HepG2 (cell line): Measurements from ENCODE around the gene FAM131C. TPM values are rescaled to one million over a fixed set of nuclear protein-coding genes. Genes with fewer than 3 reads are reported as not detected.

Experiments
- BCL6 ChIP-seq: IDR thresholded peaks from 2 replicates; pipeline ENCODE4 v1.6.1; 2016; ENCODE audit warnings: missing genetic modification reagents, missing compliant biosample characterization
- ELF1 ChIP-seq: sonication (generic); formaldehyde crosslinking; IDR thresholded peaks from 2 replicates; pipeline ENCODE4 v1.4.0; 2020; ENCODE audit warnings: missing genetic modification reagents
- FIP1L1 ChIP-seq: fragments of 200-400 bp; formaldehyde crosslinking; IDR thresholded peaks from 2 replicates; pipeline ENCODE4 v1.6.1; 2018; ENCODE audit warnings: low read depth, mild to moderate bottlenecking, low read length, moderate library complexity, borderline replicate concordance; ENCODE audit not compliant: insufficient read depth
- GATA4 ChIP-seq: sonication (generic); IDR thresholded peaks from 2 replicates; pipeline ENCODE4 v1.6.1; 2016; ENCODE audit warnings: antibody characterized with exemption, low read depth, borderline replicate concordance
- KDM5A ChIP-seq: fragments of 200-600 bp; sonication (generic); IDR thresholded peaks from 2 replicates; pipeline ENCODE4 v1.7.0; 2018; ENCODE audit warnings: antibody characterized with exemption, mild to moderate bottlenecking, low read length, borderline replicate concordance
- MAFF ChIP-seq: IDR thresholded peaks from 2 replicates; pipeline ENCODE4 v1.6.1; 2011; ENCODE audit warnings: low read depth, low read length, improper control_type of control experiment
- MLX ChIP-seq: IDR thresholded peaks from 2 replicates; pipeline ENCODE4 v1.6.1; 2016
- MYPOP ChIP-seq: sonication (generic); formaldehyde crosslinking; IDR thresholded peaks from 2 replicates; pipeline ENCODE4 v1.8.1; 2023; ENCODE audit warnings: mild to moderate bottlenecking, moderate library complexity, missing genetic modification reagents
- NFAT5 ChIP-seq: sonication (generic); formaldehyde crosslinking; IDR thresholded peaks from 2 replicates; pipeline ENCODE4 v1.4.0; 2020; ENCODE audit warnings: missing genetic modification reagents
- NR0B2 ChIP-seq: sonication (generic); formaldehyde crosslinking; IDR thresholded peaks from 2 replicates; pipeline ENCODE4 v1.4.0; 2020; ENCODE audit warnings: mild to moderate bottlenecking, missing genetic modification reagents
- PAWR ChIP-seq: sonication (generic); formaldehyde crosslinking; IDR thresholded peaks from 2 replicates; pipeline ENCODE4 v1.4.0; 2020; ENCODE audit warnings: missing genetic modification reagents, mild to moderate bottlenecking, borderline replicate concordance
- POLR2AphosphoS5 ChIP-seq: IDR thresholded peaks from 2 replicates; pipeline ENCODE4 v1.6.1; 2012; ENCODE audit warnings: low read depth, low read length
- RCOR2 ChIP-seq: IDR thresholded peaks from 2 replicates; pipeline ENCODE4 v1.6.1; 2016; ENCODE audit warnings: missing biosample characterization, missing genetic modification reagents
- ZBTB46 ChIP-seq: sonication (generic); formaldehyde crosslinking; IDR thresholded peaks from 2 replicates; pipeline ENCODE4 v1.4.0; 2020; ENCODE audit warnings: mild to moderate bottlenecking, missing genetic modification reagents, borderline replicate concordance
- ZNF770 ChIP-seq: sonication (generic); formaldehyde crosslinking; IDR thresholded peaks from 2 replicates; pipeline ENCODE4 v1.5.0; 2020; ENCODE audit warnings: mild to moderate bottlenecking, missing genetic modification reagents
- ZNF878 ChIP-seq: sonication (generic); formaldehyde crosslinking; IDR thresholded peaks from 2 replicates; pipeline ENCODE4 v1.8.1; 2023; ENCODE audit warnings: mild to moderate bottlenecking, missing genetic modification reagents, moderate library complexity
- polyA plus RNA-seq, 8 experiments: library from polyadenylated mRNA; depleted of rRNA in 3 of 8; stranded (reverse) in 7 of 8; unstranded in 1 of 8; fragments of >200 nt; fragmentation: Illumina TruSeq in 4 of 8; extraction: Trizol in 4 of 8; gene quantifications; 2 replicates each; pipeline versions ENCODE4 v1.2.1 to v1.2.3, GENCODE V29; 2011 to 2016; ENCODE audit warnings: low read depth in 4 of 8, missing spikeins in 1 of 8, mixed read lengths in 1 of 8; ENCODE audit not compliant: insufficient read depth in 1 of 8
- total RNA-seq, 5 experiments: library from RNA; depleted of rRNA; stranded (reverse); fragments of >200 nt; fragmentation: Illumina TruSeq; extraction: Trizol; gene quantifications; 2 replicates each; pipeline ENCODE4 v1.2.3, GENCODE V29; 2016; ENCODE audit warnings: low read depth in 1 of 5

Gene FAM131C
- total and polyA plus RNA-seq, 2 of the 13 experiments (the other 11 are each of a cell fraction or from before 2014, with no cell fraction given), result 0.07 TPM; not detected in 1

GRCh38 chr1:16112596-16113555 lies 39.4 kb upstream of the FAM131C start (continued):
- TF ChIP-seq ZNF878 (0 out of 2 replicates have a peak, but pooled peaks have one; percentile 61), GATA4 (no peak), MAFF (no peak), BCL6 (CRISPR knock-in tag) (peak; percentile 86), MLX (CRISPR knock-in tag) (0 out of 2 replicates have a peak, but pooled peaks have one; percentile 32), FIP1L1 (no peak), ELF1 (CRISPR knock-in tag) (peak; percentile 39), POLR2AphosphoS5 (no peak), PAWR (no peak), MYPOP (CRISPR knock-in tag) (no peak), NR0B2 (CRISPR knock-in tag) (0 out of 2 replicates have a peak, but pooled peaks have one; percentile 37), ZBTB46 (CRISPR knock-in tag) (peak; percentile 73; the same call in 1 of the 2 replicates), ZNF770 (CRISPR knock-in tag) (no peak; the same call in 1 of the 2 replicates), KDM5A (no peak), NFAT5 (CRISPR knock-in tag) (no peak), RCOR2 (peak; percentile 82; the same call in 1 of the 2 replicates)
